T-helper 17 cell (primary cell): ENCODE measurements around the gene DES. TPM values are rescaled to one million over a fixed set of nuclear protein-coding genes. Genes with fewer than 3 reads are reported as not detected.
A peak's percentile ranks its signal among the peaks of the same experiment; 100 is the strongest.

Experiments used
- ATAC-seq: fragments of 150-1000 bp; cut with Tn5 transposase; 2 replicates; pipeline ENCODE4 v1.10.0; 2021; ENCODE audit warnings: mild to moderate bottlenecking, moderate library complexity
- DNase-seq, 3 donors: peaks; one replicate each; pipeline versions ENCODE4 v3.0.0 to v3.0.0-alpha.2; 2020 to 2021
- H3K9me3 ChIP-seq: one replicate; pipeline ENCODE4 v1.7.0; 2013; ENCODE audit warnings: low read length, mild to moderate bottlenecking; ENCODE audit not compliant: control insufficient read depth, poor library complexity, severe bottlenecking
- H3K27ac Mint-ChIP-seq: one replicate; pipeline ENCODE4 v1.8.0; 2022; ENCODE audit warnings: mild to moderate bottlenecking, moderate library complexity, mixed read lengths
- H3K27me3 Mint-ChIP-seq: one replicate; pipeline ENCODE4 v1.8.0; 2022; ENCODE audit warnings: mixed read lengths
- H3K36me3 Mint-ChIP-seq: one replicate; pipeline ENCODE4 v1.8.0; 2022; ENCODE audit warnings: low read depth, mixed read lengths
- H3K4me1 Mint-ChIP-seq: one replicate; pipeline ENCODE4 v1.8.0; 2022; ENCODE audit warnings: mild to moderate bottlenecking, mixed read lengths
- H3K4me3 Mint-ChIP-seq: one replicate; pipeline ENCODE4 v1.8.0; 2022; ENCODE audit warnings: mild to moderate bottlenecking, moderate library complexity, mixed read lengths
- total RNA-seq, 4 donors: library from RNA in 2 of 4; stranded (reverse) in 2 of 4; gene quantifications; one replicate each; pipeline ENCODE4 v1.2.3 and lab custom pipeline; 2022 to 2026

The DES gene
- total RNA-seq, 2 donors from 2014 or later = not detected

DNA sequence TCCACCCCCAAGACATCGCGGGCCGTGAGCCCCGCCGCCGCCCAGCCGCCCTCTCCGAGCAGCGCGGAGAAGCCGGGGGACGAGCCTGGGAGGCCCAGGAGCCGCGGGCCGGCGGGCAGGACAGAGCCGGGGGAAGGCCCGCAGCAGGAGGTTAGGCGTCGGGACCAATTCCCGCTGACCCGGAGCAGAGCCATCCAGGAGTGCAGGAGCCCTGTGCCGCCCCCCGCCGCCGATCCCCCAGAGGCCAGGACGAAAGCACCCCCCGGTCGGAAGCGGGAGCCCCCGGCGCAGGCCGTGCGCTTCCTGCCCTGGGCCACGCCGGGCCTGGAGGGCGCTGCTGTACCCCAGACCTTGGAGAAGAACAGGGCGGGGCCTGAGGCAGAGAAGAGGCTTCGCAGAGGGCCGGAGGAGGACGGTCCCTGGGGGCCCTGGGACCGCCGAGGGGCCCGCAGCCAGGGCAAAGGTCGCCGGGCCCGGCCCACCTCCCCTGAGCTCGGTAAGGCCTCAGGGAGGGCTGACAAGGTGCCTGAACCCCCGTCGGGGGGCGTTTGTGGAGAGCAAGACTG is 30.7 kb downstream of the DES start:
- Mint-ChIP-seq H3K4me3 (no peak overlapping the region), H3K4me1 (no peaks in the 10 kb centered on the region), H3K27me3 (peaks cover 19% of the 10 kb centered on the region), H3K27ac (no peak overlapping the region), H3K36me3 (peaks cover 4% of the 10 kb centered on the region)
- no peaks in the 10 kb centered on the region for H3K9me3 ChIP-seq
- DNase-seq = no peak
- ATAC-seq = no peak

GRCh38 chr2:219449609-219450008 is 31.4 kb downstream of the DES start:
- Mint-ChIP-seq H3K27me3 (peaks cover 19% of the 10 kb centered on the region), H3K36me3 (peaks cover 4% of the 10 kb centered on the region), H3K27ac (no peak overlapping the region), H3K4me1 (no peaks in the 10 kb centered on the region), H3K4me3 (no peak overlapping the region)
- DNase-seq (no peak), ATAC-seq (no peak)
- H3K9me3 ChIP-seq = no peaks in the 10 kb centered on the region

- no peak for DNase-seq
These were observed 33.6 kb downstream of the DES start for GRCh38 chr2:219451661-219452360.

GRCh38 chr2:219452361-219453317 is 34.5 kb downstream of the DES start:
- H3K27me3 Mint-ChIP-seq = peaks cover 19% of the 10 kb centered on the region
- H3K36me3 Mint-ChIP-seq = peaks cover 4% of the 10 kb centered on the region
- ATAC-seq = no peak
- no peak for DNase-seq
- H3K9me3 ChIP-seq = no peaks in the 10 kb centered on the region
- no peak overlapping the region for H3K27ac Mint-ChIP-seq
- peaks cover 1% of the 10 kb centered on the region for H3K4me1 Mint-ChIP-seq
- H3K4me3 Mint-ChIP-seq = no peak overlapping the region

More at GRCh38 chr2:219451661-219452360, 33.6 kb downstream of the DES start:
- H3K27me3 Mint-ChIP-seq = peaks cover 19% of the 10 kb centered on the region
- H3K4me3 Mint-ChIP-seq = no peak overlapping the region
- H3K9me3 ChIP-seq = no peaks in the 10 kb centered on the region
- H3K27ac Mint-ChIP-seq = no peak overlapping the region
- no peak for ATAC-seq
- peaks cover 4% of the 10 kb centered on the region for H3K36me3 Mint-ChIP-seq
- H3K4me1 Mint-ChIP-seq = no peaks in the 10 kb centered on the region

DNA sequence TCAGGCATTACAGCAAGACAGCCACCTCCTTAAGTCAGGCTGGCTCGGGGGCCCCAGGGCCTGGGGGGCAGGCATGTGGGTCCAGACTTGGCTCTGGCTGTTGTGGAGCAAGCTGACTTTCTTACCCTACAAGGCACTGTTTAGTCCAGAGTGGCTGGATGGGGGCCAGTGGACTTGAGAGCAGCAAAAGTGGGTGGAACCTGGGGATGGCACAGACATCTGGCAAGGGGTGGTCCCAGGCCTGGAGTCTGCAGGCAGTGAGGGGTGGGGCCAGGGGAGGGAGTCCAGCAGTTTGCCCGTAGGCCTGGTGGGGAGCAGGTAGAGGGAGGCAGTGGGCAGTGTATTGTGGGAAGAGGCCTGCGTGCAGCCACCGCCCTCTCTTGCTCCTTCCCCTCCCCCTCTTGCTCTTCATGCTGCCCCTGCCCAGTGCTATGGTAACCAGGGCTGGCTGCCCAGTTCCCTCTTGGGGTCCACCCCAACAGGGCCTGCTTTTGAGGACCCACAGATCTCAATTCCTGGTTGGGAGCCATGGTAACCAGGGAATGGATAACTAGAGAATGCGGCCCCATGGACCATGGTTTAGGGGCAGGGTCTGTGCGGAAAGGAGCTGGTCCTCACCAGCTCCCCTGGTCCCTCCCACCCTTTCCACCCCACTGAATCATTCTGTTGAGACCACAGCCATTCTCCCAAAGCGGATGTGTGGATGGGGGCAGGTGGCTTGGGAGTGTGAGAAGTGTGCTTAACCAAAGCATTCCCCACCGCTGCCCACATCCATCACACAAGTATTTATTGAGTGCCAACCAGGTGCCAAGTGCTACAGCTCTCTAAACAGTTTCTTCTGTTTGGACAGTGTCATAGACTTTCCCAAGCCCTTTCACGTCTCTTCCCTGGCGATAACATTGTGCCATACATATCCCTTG is 35.8 kb downstream of the DES start:
- Mint-ChIP-seq H3K36me3 (peaks cover 4% of the 10 kb centered on the region), H3K27ac (no peak overlapping the region), H3K27me3 (peaks cover 23% of the 10 kb centered on the region), H3K4me1 (peaks cover 6% of the 10 kb centered on the region), H3K4me3 (no peak overlapping the region)
- H3K9me3 ChIP-seq = no peaks in the 10 kb centered on the region
- no peak for ATAC-seq
- DNase-seq = no peak

DNA sequence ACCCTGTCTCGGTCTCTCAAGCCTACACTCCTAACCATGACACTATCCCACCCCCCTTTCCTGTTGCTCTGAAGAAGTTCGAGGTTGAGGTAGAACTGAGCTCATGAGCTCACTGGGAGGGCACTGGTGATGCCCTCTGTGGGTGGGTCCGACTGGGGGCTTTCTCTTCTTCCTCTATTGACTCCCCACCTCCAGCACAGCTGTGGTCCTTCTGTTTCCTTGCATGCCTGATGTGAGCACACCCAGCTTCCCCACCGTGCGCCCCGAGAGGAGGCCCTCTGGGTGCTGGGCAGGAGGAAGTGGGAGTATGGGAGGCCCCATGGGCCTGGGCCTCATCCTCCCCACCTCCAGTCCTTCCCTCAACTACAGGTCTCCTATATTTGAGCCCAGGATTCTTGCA is 37.4 kb downstream of the DES start:
- ATAC-seq (no peak), DNase-seq (no peak)
- Mint-ChIP-seq H3K27ac (no peak overlapping the region), H3K36me3 (no peaks in the 10 kb centered on the region), H3K27me3 (peaks cover 12% of the 10 kb centered on the region), H3K4me1 (peaks cover 6% of the 10 kb centered on the region), H3K4me3 (no peak overlapping the region)
- no peaks in the 10 kb centered on the region for H3K9me3 ChIP-seq

DNA sequence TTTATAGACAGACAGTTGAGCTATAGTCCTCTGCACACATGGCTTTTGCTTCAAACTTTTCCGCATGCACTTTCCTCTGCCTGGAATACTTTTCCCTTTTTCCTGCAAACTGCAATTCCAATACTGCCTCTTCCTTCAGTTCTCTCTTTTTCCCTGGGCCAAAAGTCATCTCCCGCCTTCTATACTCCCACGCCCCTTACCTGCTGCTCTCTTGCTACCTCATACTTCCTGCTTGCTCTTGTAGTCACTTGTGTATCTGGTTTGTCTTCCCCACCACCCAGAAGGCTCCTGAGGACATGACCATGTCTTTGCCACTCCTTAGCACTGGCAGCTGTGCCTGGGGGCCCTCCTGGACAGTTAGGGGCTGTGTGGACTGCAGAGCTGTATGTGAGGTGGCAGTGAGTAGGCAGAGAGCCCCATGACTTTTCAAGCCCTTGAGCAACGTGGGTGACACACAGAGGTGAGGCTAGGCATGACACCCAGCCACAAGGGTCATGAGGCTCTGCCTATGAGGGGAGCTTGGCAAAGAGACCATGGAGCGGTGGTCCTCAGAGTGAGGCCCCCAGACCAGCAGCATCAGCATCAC is 39.7 kb downstream of the DES start:
- peak overlapping the region; percentile 56 for H3K27ac Mint-ChIP-seq
- peak; percentile 73 for ATAC-seq
- no peaks in the 10 kb centered on the region for H3K36me3 Mint-ChIP-seq
- H3K4me1 Mint-ChIP-seq = peaks cover 6% of the 10 kb centered on the region
- H3K9me3 ChIP-seq = no peaks in the 10 kb centered on the region
- H3K27me3 Mint-ChIP-seq = peaks cover 8% of the 10 kb centered on the region
- DNase-seq = no peak
- no peak overlapping the region for H3K4me3 Mint-ChIP-seq

- H3K4me1 Mint-ChIP-seq = peaks cover 6% of the 10 kb centered on the region
- no peak overlapping the region for H3K27ac Mint-ChIP-seq
- H3K36me3 Mint-ChIP-seq = no peaks in the 10 kb centered on the region
- peaks cover 4% of the 10 kb centered on the region for H3K27me3 Mint-ChIP-seq
- no peaks in the 10 kb centered on the region for H3K9me3 ChIP-seq
- H3K4me3 Mint-ChIP-seq = peak overlapping the region; percentile 66
- DNase-seq (no peak), ATAC-seq (no peak)
These were observed 40.8 kb downstream of the DES start for GRCh38 chr2:219458996-219459395.

DNA sequence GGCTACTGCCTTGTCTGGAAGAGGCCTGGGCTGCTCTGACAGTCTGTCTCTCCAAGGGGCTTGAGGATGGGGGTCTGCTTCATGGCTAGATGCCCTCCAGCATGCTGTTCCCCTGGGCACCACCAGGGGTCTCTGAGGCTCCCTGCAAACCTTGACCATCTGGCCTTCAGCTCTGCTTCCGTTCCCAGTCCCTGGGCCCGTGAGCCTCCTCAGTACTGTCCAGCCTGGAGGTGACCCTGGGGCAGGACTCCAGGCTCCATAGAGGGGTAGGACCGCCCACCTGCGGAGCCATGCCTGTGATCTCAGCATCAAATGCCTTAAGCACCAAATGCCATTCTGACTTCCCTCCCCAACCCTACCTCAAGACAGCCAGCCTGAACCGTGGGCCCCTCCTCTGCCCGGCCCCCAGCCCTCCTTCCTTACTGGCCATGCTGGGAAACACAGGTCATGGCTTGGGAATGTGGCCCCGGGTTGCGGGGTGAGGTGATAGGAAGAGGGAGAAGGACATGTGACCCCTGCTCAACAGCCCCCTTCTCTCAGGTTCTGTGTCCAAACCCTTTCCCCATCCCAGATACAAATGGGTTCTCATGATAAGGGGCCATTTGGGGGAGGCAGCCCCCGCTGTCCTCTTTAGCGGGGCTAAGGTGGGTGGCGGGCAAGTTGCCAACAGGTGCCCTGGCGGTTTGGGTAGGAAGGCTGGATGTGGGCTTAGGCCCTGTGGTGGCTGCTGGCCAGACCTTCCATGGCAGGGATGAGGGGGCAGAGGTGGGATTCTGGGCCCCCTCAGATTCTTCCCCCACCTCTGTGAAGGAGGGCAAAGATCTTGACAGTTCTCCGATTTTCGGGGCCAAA is 41.5 kb downstream of the DES start:
- H3K4me1 Mint-ChIP-seq = peaks cover 6% of the 10 kb centered on the region
- H3K36me3 Mint-ChIP-seq = no peaks in the 10 kb centered on the region
- H3K4me3 Mint-ChIP-seq = no peak overlapping the region

GRCh38 chr2:219460424-219460926 is 42.3 kb downstream of the DES start:
- ATAC-seq (no peak), DNase-seq (no peak)
- Mint-ChIP-seq H3K27me3 (peaks cover 4% of the 10 kb centered on the region), H3K4me1 (peaks cover 8% of the 10 kb centered on the region), H3K4me3 (no peak overlapping the region), H3K27ac (no peak overlapping the region), H3K36me3 (no peaks in the 10 kb centered on the region)
- H3K9me3 ChIP-seq = no peaks in the 10 kb centered on the region

More for the DNA sequence above, 41.5 kb downstream of the DES start:
- ATAC-seq (peak; percentile 45), DNase-seq (no peak)
- Mint-ChIP-seq H3K27me3 (peaks cover 4% of the 10 kb centered on the region), H3K27ac (no peak overlapping the region)
- H3K9me3 ChIP-seq = no peaks in the 10 kb centered on the region

GRCh38 chr2:219461047-219461514 is 42.9 kb downstream of the DES start:
- peaks cover 8% of the 10 kb centered on the region for H3K4me1 Mint-ChIP-seq
- no peaks in the 10 kb centered on the region for H3K9me3 ChIP-seq
- H3K27ac Mint-ChIP-seq = no peak overlapping the region
- no peaks in the 10 kb centered on the region for H3K36me3 Mint-ChIP-seq
- H3K27me3 Mint-ChIP-seq = peaks cover 4% of the 10 kb centered on the region
- DNase-seq (no peak), ATAC-seq (peak; percentile 12)
- H3K4me3 Mint-ChIP-seq = no peak overlapping the region
